Stimulated activated effector memory CD8-positive, alpha-beta T cell treated with anti-CD3 and anti-CD28 coated beads, Interleukin-12 subunit alpha, Interleukin-12 subunit beta, amount 100 ng/mL, for 72 hours (primary cell): ENCODE measurements around the gene MYBBP1A.

Source experiments
- ATAC-seq: fragments of 150-1000 bp; cut with Tn5 transposase; 2 replicates; pipeline ENCODE4 v1.10.0; 2021
- DNase-seq, 2 donors: peaks; one replicate each; pipeline ENCODE4 v3.0.0; 2021 to 2022; ENCODE audit warnings: low spot score in 2 of 2
- H3K27ac Mint-ChIP-seq: one replicate; pipeline ENCODE4 v1.8.0; 2022; ENCODE audit warnings: mild to moderate bottlenecking, mixed read lengths
- H3K36me3 Mint-ChIP-seq: one replicate; pipeline ENCODE4 v1.8.0; 2022; ENCODE audit warnings: mild to moderate bottlenecking, mixed read lengths
- H3K4me1 Mint-ChIP-seq: one replicate; pipeline ENCODE4 v1.8.0; 2022; ENCODE audit warnings: mixed read lengths
- H3K4me3 Mint-ChIP-seq: one replicate; pipeline ENCODE4 v1.8.0; 2022; ENCODE audit warnings: mild to moderate bottlenecking, mixed read lengths
- H3K9me3 Mint-ChIP-seq: one replicate; pipeline ENCODE4 v1.8.0; 2022; ENCODE audit warnings: mixed read lengths

The MYBBP1A gene

GRCh38 chr17:4490109-4490591, 65.0 kb downstream of the MYBBP1A start:
- DNase-seq (no peak), ATAC-seq (no peak)
- Mint-ChIP-seq H3K27ac (peak overlapping the region; percentile 27), H3K4me1 (peaks cover 36% of the 10 kb centered on the region), H3K36me3 (no peaks in the 10 kb centered on the region), H3K4me3 (no peak overlapping the region), H3K9me3 (no peaks in the 10 kb centered on the region)

DNA sequence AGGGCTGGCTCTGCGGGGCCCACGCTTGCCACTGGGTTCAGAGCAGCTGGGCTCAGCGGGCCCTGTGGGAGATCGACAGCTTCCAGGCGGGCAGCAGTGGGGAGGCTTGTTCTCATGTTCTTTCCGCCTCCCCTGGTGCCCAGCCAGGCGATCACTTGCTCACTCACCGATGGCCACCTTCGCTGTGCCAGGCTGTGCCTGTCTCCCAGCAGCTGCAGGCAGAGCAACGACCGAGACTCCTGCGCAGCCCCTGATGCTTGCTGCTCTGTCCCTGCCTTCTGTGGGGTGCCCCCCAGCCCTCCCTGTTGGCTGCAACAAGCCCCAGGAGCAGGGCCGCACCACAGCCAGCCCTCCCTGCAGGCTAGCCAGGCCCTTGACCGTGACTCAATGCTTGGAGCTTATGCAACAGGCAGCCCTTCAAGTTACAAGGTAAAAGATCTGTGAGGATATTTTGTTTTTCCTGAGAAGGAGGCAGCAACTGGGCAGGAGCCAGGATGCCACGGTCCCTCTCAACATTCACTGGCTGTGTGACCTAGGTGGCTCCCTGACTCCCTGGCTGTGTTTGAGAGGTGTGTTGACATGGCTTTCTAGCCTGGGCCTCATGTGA, 66.1 kb downstream of the MYBBP1A start:
- ATAC-seq (no peak), DNase-seq (no peak)
- Mint-ChIP-seq H3K4me1 (peaks cover 43% of the 10 kb centered on the region), H3K36me3 (no peaks in the 10 kb centered on the region), H3K27ac (no peak overlapping the region), H3K4me3 (no peak overlapping the region), H3K9me3 (no peaks in the 10 kb centered on the region)
